Tongue (tissue), 2 donors: Measurements from ENCODE around the gene CD207. TPM values are rescaled to one million over a fixed set of nuclear protein-coding genes. Genes with fewer than 3 reads are reported as not detected.
"Not testable (repeated sequence)": the region's sequence is repeated elsewhere in the genome, so short reads cannot be mapped to it uniquely, and the experiment has no call there.

Experiments
- DNase-seq: peaks from one replicate; pipeline ENCODE4 v3.0.0-alpha.2; 2015
- total RNA-seq: library from RNA; depleted of rRNA; stranded (reverse); fragments of >200 nt; gene quantifications from one replicate; pipeline ENCODE4 v1.2.3, GENCODE V29; 2014

Gene CD207
- not detected for total RNA-seq

DNA sequence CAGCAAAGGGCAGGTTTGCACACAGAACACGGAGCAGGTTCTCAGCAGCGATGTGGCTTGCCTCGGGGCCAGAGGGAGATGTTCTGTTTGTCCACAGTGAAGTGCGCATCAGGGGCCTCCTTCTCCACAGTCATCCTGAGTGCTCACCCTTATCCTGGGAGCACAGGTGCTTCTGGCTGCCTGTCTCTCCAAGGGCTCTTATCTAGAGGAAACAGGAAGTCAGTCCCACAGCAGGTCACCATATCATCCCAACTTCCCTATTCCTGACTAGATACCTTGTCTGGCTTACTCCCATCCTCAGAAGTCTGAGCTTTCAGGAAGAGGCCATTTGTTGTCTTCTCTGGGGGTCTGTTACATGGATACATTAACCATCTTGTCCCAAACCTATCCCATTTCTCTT, at the start of gene CD207:
CD207 (minus strand) TSS at position 174 of the 400 bp plus-strand sequence; CDS start at position 134, 40 bp downstream.
- no peak for DNase-seq

DNA sequence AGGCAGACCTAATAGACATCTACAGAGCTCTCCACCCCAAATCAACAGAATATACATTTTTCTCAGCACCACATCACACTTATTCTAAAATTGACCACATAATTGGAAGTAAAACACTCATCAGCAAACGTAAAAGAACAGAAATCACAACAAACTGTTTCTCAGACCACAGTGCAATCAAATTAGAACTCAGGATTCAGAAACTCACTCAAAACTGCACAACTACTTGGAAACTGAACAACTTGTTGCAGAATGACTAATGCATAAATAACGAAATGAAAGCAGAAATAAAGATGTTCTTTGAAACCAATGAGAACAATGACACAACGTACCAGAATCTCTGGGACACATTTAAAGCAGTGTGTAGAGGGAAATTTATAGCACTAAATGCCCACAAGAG, 42.9 kb upstream of the CD207 start:
- DNase-seq, result not testable (repeated sequence)

- not testable (repeated sequence) for DNase-seq
Measured at GRCh38 chr2:70876138-70876537, 40.5 kb upstream of the CD207 start.

DNA sequence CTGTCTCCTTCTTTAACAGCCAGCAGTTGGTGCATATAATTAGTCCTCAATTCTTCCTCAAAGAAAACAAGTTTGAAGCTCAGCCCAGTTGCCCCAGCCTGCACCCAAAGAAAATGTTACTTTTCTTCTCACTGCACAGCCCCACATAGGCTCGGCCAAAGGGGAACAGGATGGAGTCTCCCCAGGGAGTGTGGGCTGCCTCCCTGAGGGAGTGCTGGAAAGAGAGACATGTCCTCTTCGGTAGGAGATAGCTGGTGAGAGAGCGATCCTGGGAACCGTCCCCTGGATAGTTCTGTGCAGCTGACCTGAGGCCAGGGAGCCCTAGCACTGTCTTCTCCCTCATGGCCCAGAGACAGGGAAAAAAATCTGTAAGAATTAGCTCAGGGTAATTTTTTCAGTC, 37.9 kb upstream of the CD207 start:
- no peak for DNase-seq

DNA sequence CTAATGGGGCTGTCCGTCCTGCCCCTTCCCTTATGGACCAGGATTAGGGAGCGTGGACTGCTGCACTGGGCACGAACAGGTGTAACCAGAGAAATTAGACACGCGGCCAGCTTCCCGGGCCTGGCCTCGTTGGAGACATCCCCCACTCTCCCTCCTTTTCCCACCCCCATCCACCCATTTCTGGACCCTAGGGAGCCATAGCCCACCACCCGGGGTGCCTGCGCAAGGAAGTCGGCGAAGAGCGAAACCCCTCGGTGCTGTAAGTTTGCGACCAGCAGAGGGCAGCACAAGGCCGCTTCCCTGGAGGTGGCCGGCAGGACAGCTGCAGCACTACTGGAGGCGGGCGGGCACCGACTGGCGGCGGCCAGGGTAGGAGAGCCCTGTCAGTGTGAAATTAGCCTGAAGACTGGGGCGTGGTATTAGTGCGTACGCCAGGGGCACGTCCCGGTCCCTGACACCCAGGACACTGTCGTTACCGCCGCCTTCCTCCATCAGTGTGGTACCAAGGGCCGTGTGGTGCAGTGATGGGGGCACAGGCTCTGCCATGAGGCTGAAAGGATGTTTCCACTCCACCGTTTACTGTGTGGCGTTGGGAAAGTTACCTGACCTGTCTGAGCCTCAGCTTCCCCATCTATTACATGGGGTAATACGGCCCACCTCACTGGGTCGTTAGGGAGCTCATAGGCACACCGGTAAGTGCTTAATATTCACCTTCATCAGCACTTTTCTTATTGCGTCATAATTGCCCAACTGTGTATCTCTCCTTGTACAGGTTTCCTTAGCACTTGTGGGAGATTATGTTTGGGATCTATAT, 36.0 kb upstream of the CD207 start:
- DNase-seq, result peak; percentile 91

- DNase-seq, result no peak
Measured at GRCh38 chr2:70870790-70871189, 35.2 kb upstream of the CD207 start.

GRCh38 chr2:70868970-70869369, 33.4 kb upstream of the CD207 start:
- no peak for DNase-seq

DNA sequence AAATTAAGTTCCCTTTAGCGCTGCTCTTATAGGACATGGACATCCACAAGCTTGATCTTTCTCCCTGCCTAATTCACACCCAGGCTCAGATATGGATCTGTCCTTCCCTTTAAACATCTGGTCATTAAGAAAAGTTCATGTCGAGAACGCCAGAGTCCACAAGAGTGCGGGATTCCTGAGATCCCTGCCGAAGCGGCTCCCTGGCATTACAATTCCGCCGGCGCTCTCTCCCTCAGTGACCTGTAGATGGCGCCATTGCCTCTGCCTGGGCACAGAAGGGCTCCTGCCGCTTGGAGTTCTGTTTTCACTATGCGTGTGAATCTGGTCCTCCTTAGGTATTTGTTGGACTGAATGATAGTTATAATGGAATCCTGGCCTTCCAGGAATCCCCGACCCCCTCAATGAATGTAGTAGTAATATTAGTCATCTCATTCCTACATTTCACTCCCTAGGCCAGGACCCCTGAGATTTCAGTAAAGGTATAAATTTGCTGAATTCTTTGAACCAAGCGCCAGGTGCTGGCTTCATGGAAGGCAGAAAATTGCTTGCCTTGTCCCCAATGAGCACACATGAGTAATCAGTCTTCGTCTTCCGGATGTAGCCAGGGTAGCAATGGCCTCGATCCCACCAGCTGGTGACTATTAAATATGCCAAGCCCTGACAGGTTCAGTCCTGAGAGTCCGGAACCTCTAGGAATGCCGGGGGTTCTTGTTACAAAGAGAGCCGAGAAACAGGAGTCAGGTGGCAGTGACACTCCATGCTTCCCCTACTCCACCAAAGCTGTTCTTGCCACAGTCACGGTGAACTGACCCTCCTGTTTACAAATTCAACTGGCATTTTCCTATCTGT, 26.4 kb upstream of the CD207 start:
- peak; percentile 91 for DNase-seq

GRCh38 chr2:70855667-70856066, 20.1 kb upstream of the CD207 start:
- no peak for DNase-seq

DNA sequence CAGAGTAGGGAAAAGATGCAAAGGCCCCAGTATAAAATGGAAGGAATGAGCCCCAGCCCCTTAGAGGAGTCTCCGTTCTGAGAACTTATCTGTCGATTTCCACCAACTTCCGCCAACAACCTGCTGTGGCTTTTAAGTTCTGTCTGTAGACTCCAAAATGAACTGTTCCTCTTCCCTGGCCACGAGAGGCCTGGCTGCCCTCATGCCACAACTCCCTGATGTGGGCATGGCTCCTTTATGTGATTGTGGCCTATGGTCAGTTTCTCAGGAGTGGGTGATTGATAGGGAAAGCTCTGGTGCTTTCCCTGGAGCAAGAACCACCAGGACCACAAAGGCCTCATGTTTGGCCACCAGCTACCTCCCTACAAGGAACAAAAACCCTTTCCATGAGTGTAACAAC, 18.8 kb upstream of the CD207 start:
- no peak for DNase-seq

- no peak for DNase-seq
Measured at GRCh38 chr2:70852824-70853223, 17.2 kb upstream of the CD207 start.

DNA sequence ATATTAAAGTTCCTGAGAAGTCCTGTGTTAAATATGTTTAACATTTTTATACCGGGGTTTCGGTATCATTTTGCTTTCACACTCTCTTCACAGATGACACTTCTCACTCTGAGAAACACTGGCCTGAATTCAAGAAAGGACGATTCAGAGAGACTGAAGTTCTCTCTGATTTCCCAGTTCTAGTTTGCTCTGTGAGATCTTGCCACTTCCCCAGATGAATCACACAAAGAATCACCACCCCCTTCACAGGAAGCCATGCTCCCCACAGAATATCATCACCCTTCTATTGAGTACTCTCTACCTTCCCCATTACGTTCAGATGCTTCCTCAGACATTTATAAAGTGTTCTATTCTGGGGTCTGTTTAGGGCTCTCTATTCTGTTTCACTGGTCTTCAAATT, 16.1 kb upstream of the CD207 start:
- DNase-seq, result no peak

DNA sequence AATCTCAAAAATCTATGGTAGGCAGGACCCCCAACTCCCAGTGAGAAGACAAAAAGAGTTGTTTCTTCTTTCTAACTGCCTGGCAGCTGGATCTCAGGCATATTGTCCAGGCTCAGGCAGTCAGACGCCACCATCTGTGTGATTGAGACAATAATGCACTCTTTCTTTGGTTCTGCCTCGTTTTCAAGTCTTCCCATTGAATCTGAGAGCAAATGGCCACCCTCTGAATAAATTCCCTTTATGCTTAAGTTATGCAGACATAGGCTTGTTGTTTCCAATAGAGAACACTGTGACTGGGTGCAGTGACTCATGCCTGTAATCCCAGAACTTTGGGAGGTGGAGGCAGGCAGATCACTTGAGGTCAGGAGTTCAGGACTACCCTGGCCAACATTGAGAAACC, 15.3 kb upstream of the CD207 start:
- no peak for DNase-seq

DNA sequence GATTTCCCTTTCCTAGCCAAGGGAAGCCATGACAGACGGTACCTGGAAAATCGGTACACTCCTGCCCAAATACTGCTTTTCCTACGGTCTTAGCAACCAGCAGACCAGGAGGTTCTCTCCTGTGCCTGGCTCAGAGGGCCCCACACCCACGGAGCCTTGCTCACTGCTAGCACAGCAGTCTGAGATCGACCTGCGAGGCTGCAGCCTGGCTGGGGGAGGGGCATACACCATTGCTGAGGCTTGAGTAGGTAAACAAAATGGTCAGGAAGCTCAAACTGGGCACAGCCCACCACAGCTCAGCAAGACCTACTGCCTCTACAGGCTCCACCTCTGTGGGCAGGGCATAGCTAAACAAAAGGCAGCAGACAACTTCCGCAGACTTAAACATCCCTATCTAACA, 6.8 kb upstream of the CD207 start:
- no peak for DNase-seq

DNA sequence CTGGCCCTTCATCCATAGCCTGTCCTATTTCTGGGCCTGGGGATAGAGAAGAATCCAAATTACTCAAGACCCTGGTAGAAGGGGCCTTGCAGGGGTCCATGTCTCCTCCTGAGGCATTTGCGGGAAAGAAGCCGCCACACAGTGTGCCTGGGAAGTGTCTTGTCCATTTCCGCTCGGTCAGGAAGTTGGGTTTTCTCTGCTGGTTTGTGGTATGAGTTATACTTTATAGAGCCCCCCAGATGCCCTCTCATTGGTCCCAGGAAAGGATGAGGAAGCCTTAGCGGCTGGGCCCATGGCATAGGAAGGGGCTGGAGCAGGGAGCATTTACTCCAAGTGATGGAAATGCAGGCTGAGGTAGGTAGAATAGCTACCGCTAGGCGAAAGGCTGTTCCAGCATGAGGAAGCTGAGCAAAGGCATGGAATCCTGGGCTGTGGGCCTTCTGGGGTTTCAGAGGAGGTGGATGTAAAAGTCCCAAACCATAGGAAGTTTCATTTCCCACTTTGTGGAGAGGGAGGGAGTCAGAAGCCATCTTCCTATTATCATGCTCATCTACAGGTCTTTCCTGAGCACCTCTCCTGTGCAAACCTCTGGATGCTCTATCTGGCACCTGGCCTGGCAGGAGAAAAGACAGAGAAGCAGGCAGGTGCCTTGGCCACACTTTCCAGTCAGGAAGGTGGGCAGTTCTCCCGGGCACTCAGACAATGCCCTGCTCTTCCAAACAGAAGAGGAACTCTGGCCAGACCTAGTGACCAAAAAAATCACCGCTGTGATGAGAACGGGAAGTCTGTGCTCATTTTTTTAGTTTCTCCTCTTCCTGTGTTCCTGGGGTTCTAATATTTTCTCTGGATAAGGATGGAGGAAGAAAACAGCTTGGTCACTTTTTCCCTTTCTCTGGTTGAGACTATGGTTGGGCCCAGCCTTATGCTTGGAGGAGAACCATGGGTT, 2.6 kb upstream of the CD207 start:
- no peak for DNase-seq

DNA sequence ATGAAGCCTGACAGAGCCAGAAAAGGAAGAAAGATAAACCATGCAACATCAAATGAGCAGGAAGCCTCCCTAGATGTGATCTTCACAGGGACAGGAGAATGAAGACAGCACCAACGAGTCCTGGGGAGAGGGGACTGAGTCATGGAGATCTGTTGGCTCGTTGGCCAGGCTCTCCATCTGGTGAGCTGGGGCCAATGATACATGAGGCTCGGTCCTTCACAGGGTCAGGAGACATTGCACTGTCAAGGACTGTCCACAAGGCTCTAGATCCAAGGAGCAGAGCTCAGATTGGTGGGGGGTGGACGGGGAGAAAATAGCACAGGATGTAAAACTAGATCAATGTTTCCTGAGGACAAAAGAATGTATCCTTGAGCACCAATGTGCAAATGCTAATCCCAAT, 735 bp downstream of the CD207 start:
- DNase-seq, result no peak

- no peak for DNase-seq
Measured at GRCh38 chr2:70834106-70834505, 1.5 kb downstream of the CD207 start.

DNA sequence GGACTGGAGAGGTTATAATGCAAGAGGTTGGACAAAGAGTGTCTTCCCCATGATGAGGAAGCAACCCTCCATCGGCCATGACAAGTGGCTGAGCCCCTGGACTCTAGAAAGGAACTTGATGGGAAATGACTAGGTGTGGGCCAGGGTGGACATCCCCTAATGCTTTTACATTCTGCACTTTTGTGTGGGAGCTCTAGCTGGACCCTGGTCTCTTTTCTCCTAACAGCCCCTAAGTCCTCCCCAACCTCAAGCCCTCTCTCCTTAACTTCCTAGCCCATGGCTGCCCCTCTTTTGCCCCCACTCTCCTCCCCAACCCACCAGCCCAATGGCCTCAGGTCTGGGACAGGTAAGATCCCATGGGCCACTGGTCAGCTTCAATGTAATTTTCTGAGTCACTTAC, 2.4 kb downstream of the CD207 start:
- no peak for DNase-seq

- DNase-seq, result no peak
Measured at GRCh38 chr2:70832386-70832785, 3.2 kb downstream of the CD207 start.

DNA sequence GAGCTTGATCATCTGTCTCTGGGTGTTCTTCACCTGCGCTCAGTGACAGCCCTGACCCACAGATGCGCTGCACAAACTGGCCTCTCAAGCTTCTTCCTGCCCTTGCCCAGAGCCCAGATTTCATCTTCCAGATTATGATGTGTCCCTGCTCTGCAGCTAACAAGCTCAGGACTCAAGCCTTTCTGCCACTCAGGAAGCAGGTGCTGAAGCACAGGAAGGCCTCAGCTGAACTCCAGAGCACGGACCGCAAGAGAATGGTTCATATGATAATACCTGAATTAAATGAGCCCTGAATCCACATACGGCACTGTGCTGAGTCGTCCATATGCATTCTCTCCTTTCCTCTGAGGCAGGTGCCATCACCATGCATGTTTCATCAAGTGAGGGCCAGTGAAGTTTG, 3.8 kb downstream of the CD207 start:
- DNase-seq, result no peak

GRCh38 chr2:70830366-70830765, 5.2 kb downstream of the CD207 start:
- peak; percentile 57 for DNase-seq

DNA sequence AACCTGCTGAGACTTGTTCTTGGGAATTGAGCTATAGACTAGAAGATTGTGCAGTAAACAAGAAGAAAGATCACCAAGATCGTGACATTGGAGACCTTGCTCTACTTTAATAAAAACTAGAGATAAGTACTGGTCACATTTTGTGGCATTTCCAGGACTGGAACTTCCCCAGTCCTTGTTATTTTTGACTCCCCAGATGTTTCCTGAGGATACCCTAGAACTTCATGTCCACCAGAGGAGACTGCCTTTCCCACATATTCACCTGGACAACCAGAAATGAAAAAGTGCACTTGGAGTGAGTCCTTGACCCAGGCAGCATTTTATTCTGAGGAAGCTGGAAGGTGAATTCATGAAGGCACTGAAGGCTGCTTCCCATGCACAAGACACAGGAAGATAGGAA, 5.7 kb downstream of the CD207 start:
- no peak for DNase-seq
